Right atrium auricular region (tissue), 2 donors: Measurements from ENCODE around the gene STAMBPL1. TPM values are rescaled to one million over a fixed set of nuclear protein-coding genes. Genes with fewer than 3 reads are reported as not detected.

ENCODE experiments used
- DNase-seq: peaks from one replicate; pipeline ENCODE4 v3.0.0-alpha.2; 2019; ENCODE audit warnings: low spot score
- H3K27ac ChIP-seq, 2 donors: fragments of 200-600 bp; sonication (generic); 1 replicate in 1 of 2; 2 replicates in 1 of 2; pipeline ENCODE4 v1.5.1; 2016 to 2019
- H3K27me3 ChIP-seq, 2 donors: fragments of 200-600 bp; sonication (generic); one replicate each; pipeline versions ENCODE4 v1.5.1 to v1.6.0; 2017 to 2019
- H3K36me3 ChIP-seq: fragments of 200-600 bp; sonication (generic); one replicate; pipeline ENCODE4 v1.5.1; 2016
- H3K4me1 ChIP-seq, 2 donors: fragments of 200-600 bp; sonication (generic); one replicate each; pipeline versions ENCODE4 v1.5.1 to v1.6.0; 2017 to 2019
- H3K4me3 ChIP-seq, 2 donors: fragments of 200-600 bp; sonication (generic); 1 replicate in 1 of 2; 2 replicates in 1 of 2; pipeline ENCODE4 v1.5.1; 2017 to 2019; ENCODE audit warnings: mild to moderate bottlenecking in 1 of 2, moderate library complexity in 1 of 2
- H3K9me3 ChIP-seq, 2 donors: fragments of 200-600 bp; sonication (generic); one replicate each; pipeline ENCODE4 v1.5.1; 2019
- total RNA-seq, 2 donors: library from RNA; depleted of rRNA; stranded (reverse); fragments of >200 nt; gene quantifications; one replicate each; pipeline ENCODE4 v1.1.0, GENCODE V29; 2016
- TF ChIP-seq, protein P1 (sequence below), 2 donors: fragments of 200-600 bp; sonication (generic); IDR thresholded peaks; one replicate each; pipeline ENCODE4 v1.5.1; 2019; ENCODE audit warnings: antibody characterized with exemption in 2 of 2

STAMBPL1 gene
- total RNA-seq, 2 donors from 2014 or later, result 8.8 to 13.8 TPM

DNA sequence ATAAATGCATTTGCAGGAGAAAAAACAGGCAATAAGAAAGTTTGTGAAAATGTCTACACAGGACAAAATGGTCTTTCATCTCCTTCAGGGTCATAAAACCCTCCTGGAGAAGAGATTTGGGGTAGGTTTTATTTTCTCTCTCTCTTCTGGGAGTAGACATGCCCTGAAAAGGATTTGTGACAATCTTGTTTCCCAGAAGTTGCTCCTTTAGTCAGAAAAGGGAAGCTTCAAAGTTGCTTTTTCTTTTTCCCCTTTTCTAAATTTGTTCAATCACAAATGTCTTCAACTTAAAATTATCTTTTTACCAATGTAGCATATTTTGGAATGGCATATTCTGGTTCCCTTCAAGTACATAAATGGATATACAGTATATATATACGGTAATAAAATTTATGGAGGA is 19.0 kb upstream of the STAMBPL1 start:
- H3K9me3 ChIP-seq, result no peaks in the 10 kb centered on the region
- no peaks in the 10 kb centered on the region for H3K4me1 ChIP-seq
- H3K27me3 ChIP-seq, result no peaks in the 10 kb centered on the region
- H3K36me3 ChIP-seq, result no peaks in the 10 kb centered on the region
- TF ChIP-seq, protein P1, sequence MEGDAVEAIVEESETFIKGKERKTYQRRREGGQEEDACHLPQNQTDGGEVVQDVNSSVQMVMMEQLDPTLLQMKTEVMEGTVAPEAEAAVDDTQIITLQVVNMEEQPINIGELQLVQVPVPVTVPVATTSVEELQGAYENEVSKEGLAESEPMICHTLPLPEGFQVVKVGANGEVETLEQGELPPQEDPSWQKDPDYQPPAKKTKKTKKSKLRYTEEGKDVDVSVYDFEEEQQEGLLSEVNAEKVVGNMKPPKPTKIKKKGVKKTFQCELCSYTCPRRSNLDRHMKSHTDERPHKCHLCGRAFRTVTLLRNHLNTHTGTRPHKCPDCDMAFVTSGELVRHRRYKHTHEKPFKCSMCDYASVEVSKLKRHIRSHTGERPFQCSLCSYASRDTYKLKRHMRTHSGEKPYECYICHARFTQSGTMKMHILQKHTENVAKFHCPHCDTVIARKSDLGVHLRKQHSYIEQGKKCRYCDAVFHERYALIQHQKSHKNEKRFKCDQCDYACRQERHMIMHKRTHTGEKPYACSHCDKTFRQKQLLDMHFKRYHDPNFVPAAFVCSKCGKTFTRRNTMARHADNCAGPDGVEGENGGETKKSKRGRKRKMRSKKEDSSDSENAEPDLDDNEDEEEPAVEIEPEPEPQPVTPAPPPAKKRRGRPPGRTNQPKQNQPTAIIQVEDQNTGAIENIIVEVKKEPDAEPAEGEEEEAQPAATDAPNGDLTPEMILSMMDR (IDR thresholded peaks at IDR 0.05), result no peak
- H3K4me3 ChIP-seq, result no peak overlapping the region
- DNase-seq, result no peak
- no peak overlapping the region for H3K27ac ChIP-seq

DNA sequence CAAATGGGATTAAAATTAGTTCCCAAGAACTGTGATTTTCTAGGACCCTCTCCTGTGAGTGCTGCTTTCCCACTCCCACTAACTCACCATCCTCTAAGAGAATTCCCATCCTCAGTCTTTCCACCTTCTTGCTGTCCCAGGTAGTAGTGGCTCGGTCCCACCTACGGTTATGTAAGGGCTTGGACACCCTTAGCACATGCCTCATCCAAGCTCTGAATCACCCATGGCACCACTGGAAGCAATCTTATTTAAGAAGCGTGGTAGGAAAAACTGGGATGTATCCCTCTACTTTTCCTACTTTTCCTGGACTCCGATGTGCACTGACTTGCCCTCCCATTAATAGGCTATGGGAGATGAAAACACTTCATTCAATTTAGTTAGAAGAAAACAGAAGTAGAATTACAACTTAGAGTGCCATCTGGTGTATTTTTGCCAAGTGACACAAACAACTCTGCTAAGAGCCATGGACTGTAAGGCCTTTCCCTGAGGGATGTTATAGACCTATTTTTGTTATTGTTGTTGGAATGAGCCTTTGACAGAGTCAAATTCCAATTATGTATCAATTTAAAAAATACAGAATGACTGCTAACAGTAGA is 14.7 kb upstream of the STAMBPL1 start:
- H3K4me1 ChIP-seq, result no peaks in the 10 kb centered on the region
- TF ChIP-seq, protein P1 (IDR thresholded peaks at IDR 0.05), result peak in 1 of 2 donors; percentile 28
- H3K27ac ChIP-seq, result no peak overlapping the region
- H3K27me3 ChIP-seq, result no peaks in the 10 kb centered on the region
- no peak for DNase-seq
- no peak overlapping the region for H3K4me3 ChIP-seq
- H3K36me3 ChIP-seq, result no peaks in the 10 kb centered on the region
- H3K9me3 ChIP-seq, result no peaks in the 10 kb centered on the region

DNA sequence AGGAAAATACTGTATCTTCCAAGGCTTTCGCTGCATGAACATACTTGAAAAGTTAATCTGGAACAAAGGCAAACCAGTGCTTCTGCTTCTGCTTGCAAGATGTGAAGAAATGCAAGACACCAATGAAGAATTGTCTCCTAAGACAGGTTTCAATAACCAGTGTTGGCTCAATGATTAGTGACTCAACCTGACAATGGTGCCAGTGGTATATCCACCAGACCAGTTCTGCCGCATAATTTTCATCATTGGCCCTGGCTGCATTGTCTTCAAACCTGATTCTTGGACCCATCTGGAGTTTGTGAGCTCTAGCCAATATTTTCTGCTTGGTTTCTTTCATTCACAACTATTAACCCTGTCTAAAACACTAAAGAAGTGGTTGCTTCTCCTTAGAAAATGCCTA is 13.6 kb upstream of the STAMBPL1 start:
- no peak overlapping the region for H3K4me3 ChIP-seq
- H3K36me3 ChIP-seq, result no peaks in the 10 kb centered on the region
- H3K27me3 ChIP-seq, result no peaks in the 10 kb centered on the region
- no peaks in the 10 kb centered on the region for H3K4me1 ChIP-seq
- TF ChIP-seq, protein P1 (IDR thresholded peaks at IDR 0.05), result no peak
- no peaks in the 10 kb centered on the region for H3K9me3 ChIP-seq
- H3K27ac ChIP-seq, result no peak overlapping the region
- no peak for DNase-seq

DNA sequence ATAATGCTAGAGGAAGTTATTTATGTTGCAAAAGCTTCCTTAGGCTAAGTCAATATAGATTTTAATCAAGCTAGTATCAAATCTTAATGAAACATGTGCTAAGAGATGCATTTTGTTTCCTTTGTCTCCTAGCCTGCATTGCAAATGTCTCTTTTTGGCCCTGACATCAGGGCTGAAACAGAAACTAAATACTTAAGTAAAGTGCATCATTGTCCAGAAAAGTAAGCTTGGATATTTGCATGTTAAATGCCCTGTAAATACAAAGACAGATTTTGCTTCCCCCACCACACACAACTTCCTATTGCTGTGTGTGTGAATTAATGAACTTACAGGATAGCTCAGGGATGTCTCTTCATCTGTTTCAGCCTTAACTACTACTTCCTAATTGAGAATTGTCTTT is 10.0 kb upstream of the STAMBPL1 start:
- Histone ChIP-seq H3K27ac (no peak overlapping the region), H3K9me3 (no peaks in the 10 kb centered on the region), H3K36me3 (no peaks in the 10 kb centered on the region), H3K27me3 (no peaks in the 10 kb centered on the region), H3K4me1 (peaks cover 0 to 14% of the 10 kb centered on the region in 2 donors), H3K4me3 (no peak overlapping the region)
- TF ChIP-seq, protein P1 (IDR thresholded peaks at IDR 0.05), result no peak
- DNase-seq, result no peak

DNA sequence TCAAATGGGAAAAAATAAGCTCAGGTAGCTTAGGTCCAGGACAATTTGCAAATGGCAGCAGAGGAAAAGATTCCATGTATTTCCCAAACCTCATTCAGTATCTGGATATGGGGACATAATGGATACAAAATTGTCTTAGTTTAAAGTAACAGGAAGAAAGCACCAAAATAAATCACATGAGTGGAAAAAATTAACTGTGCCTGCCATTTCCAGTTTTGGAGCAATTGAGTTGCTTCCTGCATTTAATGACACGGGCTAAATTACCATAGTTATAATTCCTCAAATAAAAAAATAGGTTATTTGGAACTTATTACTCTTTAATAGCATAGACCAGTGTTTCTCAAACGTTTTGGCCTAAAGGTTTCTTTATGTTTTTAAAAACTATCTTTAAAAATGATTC is 6.3 kb upstream of the STAMBPL1 start:
- no peaks in the 10 kb centered on the region for H3K27me3 ChIP-seq
- no peak overlapping the region for H3K4me3 ChIP-seq
- TF ChIP-seq, protein P1 (IDR thresholded peaks at IDR 0.05), result no peak
- H3K27ac ChIP-seq, result no peak overlapping the region
- H3K36me3 ChIP-seq, result no peaks in the 10 kb centered on the region
- no peak for DNase-seq
- H3K9me3 ChIP-seq, result no peaks in the 10 kb centered on the region
- peaks cover 0 to 14% of the 10 kb centered on the region in 2 donors for H3K4me1 ChIP-seq

DNA sequence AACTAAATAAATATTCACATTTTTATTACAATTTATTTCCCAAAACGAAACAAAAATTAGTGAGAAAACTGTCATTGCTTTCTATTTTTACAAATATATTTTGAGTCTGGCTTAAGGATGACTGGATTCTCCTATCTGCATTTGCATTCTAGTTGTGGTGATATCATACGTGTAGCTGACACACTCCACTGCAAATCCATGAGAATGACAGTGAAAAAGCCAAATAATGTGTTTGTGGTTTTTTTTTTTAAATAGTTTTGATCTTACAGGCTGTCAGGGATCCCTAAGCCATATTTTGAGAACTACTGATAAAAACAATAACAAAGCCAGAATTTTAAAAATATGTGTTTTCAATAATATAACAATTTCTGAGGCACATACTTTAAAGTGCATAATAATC is 5.8 kb upstream of the STAMBPL1 start:
- Histone ChIP-seq H3K4me1 (peaks cover 0 to 15% of the 10 kb centered on the region in 2 donors), H3K27me3 (no peaks in the 10 kb centered on the region), H3K27ac (no peak overlapping the region), H3K9me3 (no peaks in the 10 kb centered on the region), H3K4me3 (no peak overlapping the region), H3K36me3 (no peaks in the 10 kb centered on the region)
- no peak for DNase-seq
- TF ChIP-seq, protein P1 (IDR thresholded peaks at IDR 0.05), result no peak
